HepG2 (cell line): ENCODE data around the gene SP3. TPM values are rescaled to one million over a fixed set of nuclear protein-coding genes. Genes with fewer than 3 reads are reported as not detected.

Experiments
- AKNA ChIP-seq: sonication (generic); formaldehyde crosslinking; IDR thresholded peaks from 2 replicates; pipeline ENCODE4 v1.4.0; 2020; ENCODE audit warnings: missing genetic modification reagents, borderline replicate concordance
- CEBPB ChIP-seq: IDR thresholded peaks from 2 replicates; pipeline ENCODE4 v1.6.1; 2011; ENCODE audit warnings: low read depth, low read length, improper control_type of control experiment, borderline replicate concordance
- CREM ChIP-seq, 2 experiments: sonication (generic) in 1 of 2; formaldehyde crosslinking in 1 of 2; IDR thresholded peaks; 2 replicates each; pipeline versions ENCODE4 v1.4.0 to v1.6.1; 2016 to 2020; ENCODE audit warnings: antibody characterized with exemption in 1 of 2, mild to moderate bottlenecking in 1 of 2, missing genetic modification reagents in 1 of 2
- DMTF1 ChIP-seq: sonication (generic); formaldehyde crosslinking; IDR thresholded peaks from 2 replicates; pipeline ENCODE4 v1.4.0; 2020; ENCODE audit warnings: mild to moderate bottlenecking, missing genetic modification reagents
- DNMT1 ChIP-seq: sonication (generic); formaldehyde crosslinking; IDR thresholded peaks from 2 replicates; pipeline ENCODE4 v1.5.1; 2020; ENCODE audit warnings: mild to moderate bottlenecking, missing genetic modification reagents
- JUND ChIP-seq: sonication (generic); formaldehyde crosslinking; IDR thresholded peaks from 2 replicates; pipeline ENCODE4 v1.8.0; 2022; ENCODE audit warnings: mild to moderate bottlenecking, missing genetic modification reagents
- MED13 ChIP-seq: sonication (generic); formaldehyde crosslinking; IDR thresholded peaks from 2 replicates; pipeline ENCODE4 v1.5.0; 2020; ENCODE audit warnings: missing genetic modification reagents
- MXD3 ChIP-seq: IDR thresholded peaks from 2 replicates; pipeline ENCODE4 v1.6.1; 2016; ENCODE audit warnings: mild to moderate bottlenecking, missing biosample characterization, missing genetic modification reagents
- PTBP1 ChIP-seq: fragments of 200-400 bp; formaldehyde crosslinking; IDR thresholded peaks from 2 replicates; pipeline ENCODE4 v1.6.1; 2018; ENCODE audit warnings: low read length, low read depth; ENCODE audit not compliant: poor library complexity, severe bottlenecking
- RFXANK ChIP-seq: IDR thresholded peaks from 2 replicates; pipeline ENCODE4 v1.6.1; 2016
- SP1 ChIP-seq, 2 experiments: fragments of 450-650 bp in 1 of 2; sonication (generic) in 1 of 2; formaldehyde crosslinking in 1 of 2; IDR thresholded peaks; 2 replicates each; pipeline versions ENCODE4 v1.4.0 to v1.6.1; 2016 to 2020; ENCODE audit warnings: missing genetic modification reagents in 1 of 2
- SRSF4 ChIP-seq: fragments of 200-400 bp; formaldehyde crosslinking; IDR thresholded peaks from one replicate; pipeline ENCODE4 v1.6.1; 2018; ENCODE audit warnings: mild to moderate bottlenecking, low read depth, low read length, moderate library complexity; ENCODE audit not compliant: poor library complexity, severe bottlenecking
- ZFX ChIP-seq: sonication (generic); formaldehyde crosslinking; IDR thresholded peaks from 2 replicates; pipeline ENCODE4 v1.4.0; 2020; ENCODE audit warnings: mild to moderate bottlenecking, low read depth, missing genetic modification reagents, moderate library complexity
- ZMYM2 ChIP-seq: sonication (generic); formaldehyde crosslinking; IDR thresholded peaks from 2 replicates; pipeline ENCODE4 v1.8.0; 2022; ENCODE audit warnings: mild to moderate bottlenecking, missing genetic modification reagents
- ZNF264 ChIP-seq: sonication (generic); formaldehyde crosslinking; IDR thresholded peaks from 2 replicates; pipeline ENCODE4 v1.4.0; 2020; ENCODE audit warnings: missing genetic modification reagents
- ZNF317 ChIP-seq: sonication (generic); formaldehyde crosslinking; IDR thresholded peaks from 2 replicates; pipeline ENCODE4 v1.5.0; 2020; ENCODE audit warnings: mild to moderate bottlenecking, missing genetic modification reagents
- ZNF335 ChIP-seq: sonication (generic); formaldehyde crosslinking; IDR thresholded peaks from 2 replicates; pipeline ENCODE4 v1.4.0; 2020; ENCODE audit warnings: missing genetic modification reagents
- ZNF451 ChIP-seq: sonication (generic); formaldehyde crosslinking; IDR thresholded peaks from 2 replicates; pipeline ENCODE4 v1.5.0; 2020; ENCODE audit warnings: mild to moderate bottlenecking, missing genetic modification reagents
- polyA plus RNA-seq, 8 experiments: library from polyadenylated mRNA; depleted of rRNA in 3 of 8; stranded (reverse) in 7 of 8; unstranded in 1 of 8; fragments of >200 nt; fragmentation: Illumina TruSeq in 4 of 8; extraction: Trizol in 4 of 8; gene quantifications; 2 replicates each; pipeline versions ENCODE4 v1.2.1 to v1.2.3, GENCODE V29; 2011 to 2016; ENCODE audit warnings: low read depth in 4 of 8, missing spikeins in 1 of 8, mixed read lengths in 1 of 8; ENCODE audit not compliant: insufficient read depth in 1 of 8
- total RNA-seq, 5 experiments: library from RNA; depleted of rRNA; stranded (reverse); fragments of >200 nt; fragmentation: Illumina TruSeq; extraction: Trizol; gene quantifications; 2 replicates each; pipeline ENCODE4 v1.2.3, GENCODE V29; 2016; ENCODE audit warnings: low read depth in 1 of 5

SP3 gene
- total and polyA plus RNA-seq, 2 of the 13 experiments (the other 11 are each of a cell fraction or from before 2014, with no cell fraction given), result 57.3 to 132 TPM

GRCh38 chr2:173965372-173966025, at the start of gene SP3 (continued):
- TF ChIP-seq MXD3, result peak; percentile 92
- no peak for TF ChIP-seq ZNF451 (CRISPR knock-in tag)
- peak; percentile 78; the same call in 1 of the 2 replicates for TF ChIP-seq ZNF317 (CRISPR knock-in tag)
- no peak for TF ChIP-seq SRSF4
- TF ChIP-seq CEBPB, result no peak
- peak; percentile 60; the same call in 1 of the 2 replicates for TF ChIP-seq ZMYM2 (CRISPR knock-in tag)
- TF ChIP-seq ZNF335 (CRISPR knock-in tag), result 0 out of 2 replicates have a peak, but pooled peaks have one; percentile 14
- no peak for TF ChIP-seq JUND
- TF ChIP-seq AKNA (CRISPR knock-in tag), result 0 out of 2 replicates have a peak, but pooled peaks have one; percentile 40
- no peak for TF ChIP-seq DNMT1 (CRISPR knock-in tag)
- peak; percentile 88; the same call in 1 of the 2 replicates for TF ChIP-seq DMTF1 (CRISPR knock-in tag)
- TF ChIP-seq SP1 (IDR thresholded peaks at IDR 0.05), result no peak
- TF ChIP-seq SP1 (CRISPR knock-in tag; IDR thresholded peaks at IDR 0.05), result peak; percentile 58; the same call in 1 of the 2 replicates
- no peak for TF ChIP-seq RFXANK (CRISPR knock-in tag)
- TF ChIP-seq CREM (IDR thresholded peaks at IDR 0.05), result peak; percentile 63
- no peak for TF ChIP-seq CREM (CRISPR knock-in tag; IDR thresholded peaks at IDR 0.05)
- TF ChIP-seq MED13, result peak; percentile 84; the same call in 1 of the 2 replicates
- TF ChIP-seq ZFX (CRISPR knock-in tag), result peak; percentile 89
- TF ChIP-seq PTBP1, result no peak
- TF ChIP-seq ZNF264 (CRISPR knock-in tag), result peak; percentile 77
